HEK293 (cell line): ENCODE measurements around the gene MRNIP.

Experiments used
- CTCF ChIA-PET: fragments of 350-600 bp; formaldehyde crosslinking; extraction: SDS; loops from one replicate; lab custom pipeline; 2021; ENCODE audit warnings: antibody characterized with exemption; lab: Yijun Ruan, JAX
- POLR2A ChIA-PET: fragments of 300-600 bp; formaldehyde crosslinking; extraction: SDS; loops from one replicate; lab custom pipeline; 2020; ENCODE audit warnings: antibody characterized with exemption, inconsistent platforms; lab: Yijun Ruan, JAX
- H3K27ac ChIP-seq: fragments of 200-500 bp; sonication (Bioruptor generic); 2 replicates; pipeline ENCODE4 v1.5.1; 2014; ENCODE audit warnings: low read depth, low read length, control low read depth, inconsistent platforms; ENCODE audit errors: extremely low read depth
- H3K36me3 ChIP-seq, 2 experiments: fragments of 200-500 bp in 1 of 2; sonication (Bioruptor generic) in 1 of 2; 1 replicate in 1 of 2; 2 replicates in 1 of 2; pipeline ENCODE4 v1.5.1; 2014 to 2017; ENCODE audit warnings: inconsistent platforms in 2 of 2, low read length in 2 of 2; ENCODE audit not compliant: control insufficient read depth in 2 of 2, insufficient read depth in 1 of 2
- H3K4me1 ChIP-seq: fragments of 200-500 bp; sonication (Bioruptor generic); 2 replicates; pipeline ENCODE4 v1.5.1; 2014; ENCODE audit warnings: mild to moderate bottlenecking, low read length, inconsistent platforms; ENCODE audit not compliant: control insufficient read depth, insufficient read depth
- H3K4me3 ChIP-seq: 2 replicates; pipeline ENCODE4 v1.5.1; 2011; ENCODE audit warnings: low read depth, mild to moderate bottlenecking, control low read depth, low read length, moderate library complexity
- H3K9me3 ChIP-seq: fragments of 200-500 bp; sonication (Bioruptor generic); 2 replicates; pipeline ENCODE4 v1.5.1; 2014; ENCODE audit warnings: low read depth, low read length, inconsistent platforms; ENCODE audit not compliant: control insufficient read depth, insufficient read depth
- CTCF ChIP-seq: fragments of 450-650 bp; formaldehyde crosslinking; IDR thresholded peaks from 2 replicates; pipeline ENCODE4 v1.5.1; 2016; ENCODE audit warnings: missing biosample characterization, missing genetic modification characterization
- GLIS2 ChIP-seq: fragments of 450-650 bp; formaldehyde crosslinking; IDR thresholded peaks from 2 replicates; pipeline ENCODE4 v1.5.1; 2016; ENCODE audit warnings: missing biosample characterization, missing genetic modification characterization
- HOXD13 ChIP-seq: sonication (generic); formaldehyde crosslinking; IDR thresholded peaks from 2 replicates; pipeline ENCODE4 v1.8.0; 2022; ENCODE audit warnings: missing genetic modification reagents, borderline replicate concordance
- IKZF3 ChIP-seq: fragments of 450-650 bp; IDR thresholded peaks from 2 replicates; pipeline ENCODE4 v1.5.0; 2018; ENCODE audit warnings: missing biosample characterization, mild to moderate bottlenecking, missing genetic modification characterization, moderate library complexity
- OVOL3 ChIP-seq: fragments of 450-650 bp; formaldehyde crosslinking; IDR thresholded peaks from 2 replicates; pipeline ENCODE4 v1.5.1; 2016; ENCODE audit warnings: missing biosample characterization, missing genetic modification characterization
- PRDM10 ChIP-seq: fragments of 450-650 bp; formaldehyde crosslinking; IDR thresholded peaks from 2 replicates; pipeline ENCODE4 v1.5.1; 2016; ENCODE audit warnings: missing biosample characterization, missing genetic modification characterization
- SCRT1 ChIP-seq: fragments of 450-650 bp; formaldehyde crosslinking; IDR thresholded peaks from 2 replicates; pipeline ENCODE4 v1.5.1; 2016; ENCODE audit warnings: missing biosample characterization, missing genetic modification characterization, borderline replicate concordance
- ZBTB20 ChIP-seq: fragments of 450-650 bp; formaldehyde crosslinking; IDR thresholded peaks from 2 replicates; pipeline ENCODE4 v1.5.1; 2016; ENCODE audit warnings: missing biosample characterization, missing genetic modification characterization
- ZBTB6 ChIP-seq: fragments of 450-650 bp; formaldehyde crosslinking; IDR thresholded peaks from 2 replicates; pipeline ENCODE4 v1.5.1; 2017; ENCODE audit warnings: missing biosample characterization, missing genetic modification characterization
- ZNF112 ChIP-seq: fragments of 450-650 bp; formaldehyde crosslinking; IDR thresholded peaks from 2 replicates; pipeline ENCODE4 v1.5.0; 2017; ENCODE audit warnings: missing biosample characterization, missing genetic modification characterization
- ZNF202 ChIP-seq: fragments of 450-650 bp; formaldehyde crosslinking; IDR thresholded peaks from 2 replicates; pipeline ENCODE4 v1.5.1; 2016; ENCODE audit warnings: missing biosample characterization, missing genetic modification characterization, borderline replicate concordance
- ZNF292 ChIP-seq: fragments of 450-650 bp; formaldehyde crosslinking; IDR thresholded peaks from 2 replicates; pipeline ENCODE4 v1.5.1; 2016; ENCODE audit warnings: low read depth, missing biosample characterization, missing genetic modification characterization, borderline replicate concordance
- ZNF311 ChIP-seq: fragments of 450-650 bp; formaldehyde crosslinking; IDR thresholded peaks from 2 replicates; pipeline ENCODE4 v1.5.1; 2017; ENCODE audit warnings: missing biosample characterization, missing genetic modification characterization, borderline replicate concordance
- ZNF37A ChIP-seq: fragments of 450-650 bp; IDR thresholded peaks from 2 replicates; pipeline ENCODE4 v1.5.1; 2018; ENCODE audit warnings: missing biosample characterization, missing genetic modification characterization
- ZNF391 ChIP-seq: fragments of 450-650 bp; formaldehyde crosslinking; IDR thresholded peaks from 2 replicates; pipeline ENCODE4 v1.5.1; 2016; ENCODE audit warnings: low read depth, missing biosample characterization, missing genetic modification characterization, borderline replicate concordance
- ZNF423 ChIP-seq: fragments of 450-650 bp; formaldehyde crosslinking; IDR thresholded peaks from 2 replicates; pipeline ENCODE4 v1.5.1; 2016; ENCODE audit warnings: missing biosample characterization, missing genetic modification characterization
- ZNF513 ChIP-seq: fragments of 450-650 bp; IDR thresholded peaks from 2 replicates; pipeline ENCODE4 v1.5.1; 2018; ENCODE audit warnings: missing biosample characterization, missing genetic modification characterization
- ZNF558 ChIP-seq: fragments of 450-650 bp; formaldehyde crosslinking; IDR thresholded peaks from 2 replicates; pipeline ENCODE4 v1.5.1; 2016; ENCODE audit warnings: missing biosample characterization, missing genetic modification characterization
- ZNF571 ChIP-seq: fragments of 450-650 bp; formaldehyde crosslinking; IDR thresholded peaks from 2 replicates; pipeline ENCODE4 v1.5.0; 2017; ENCODE audit warnings: missing biosample characterization, missing genetic modification characterization
- ZNF701 ChIP-seq: fragments of 450-650 bp; formaldehyde crosslinking; IDR thresholded peaks from 2 replicates; pipeline ENCODE4 v1.5.1; 2016; ENCODE audit warnings: missing biosample characterization, missing genetic modification characterization
- ZNF747 ChIP-seq: fragments of 450-650 bp; formaldehyde crosslinking; IDR thresholded peaks from 2 replicates; pipeline ENCODE4 v1.5.1; 2016; ENCODE audit warnings: missing biosample characterization, missing genetic modification characterization
- ZNF768 ChIP-seq: fragments of 450-650 bp; formaldehyde crosslinking; IDR thresholded peaks from 2 replicates; pipeline ENCODE4 v1.5.1; 2018; ENCODE audit warnings: missing biosample characterization, mild to moderate bottlenecking, missing genetic modification characterization
- ZNF777 ChIP-seq: fragments of 450-650 bp; formaldehyde crosslinking; IDR thresholded peaks from 2 replicates; pipeline ENCODE4 v1.5.1; 2017; ENCODE audit warnings: missing biosample characterization, missing genetic modification characterization, borderline replicate concordance
- ZNF837 ChIP-seq: fragments of 450-650 bp; formaldehyde crosslinking; IDR thresholded peaks from 2 replicates; pipeline ENCODE4 v1.5.1; 2016; ENCODE audit warnings: missing biosample characterization, missing genetic modification characterization
- ZNF843 ChIP-seq: fragments of 450-650 bp; formaldehyde crosslinking; IDR thresholded peaks from 2 replicates; pipeline ENCODE4 v1.5.1; 2016; ENCODE audit warnings: missing biosample characterization, missing genetic modification characterization
- TF ChIP-seq, protein P1 (sequence below): fragments of 450-650 bp; formaldehyde crosslinking; optimal IDR thresholded peaks from 2 replicates; pipeline ENCODE3; 2016; ENCODE audit warnings: missing biosample characterization, mild to moderate bottlenecking, missing genetic modification characterization
- TF ChIP-seq, protein P2 (sequence below): fragments of 450-650 bp; formaldehyde crosslinking; IDR thresholded peaks from 2 replicates; pipeline ENCODE4 v1.5.1; 2016; ENCODE audit warnings: missing biosample characterization, missing genetic modification characterization

The MRNIP gene

DNA sequence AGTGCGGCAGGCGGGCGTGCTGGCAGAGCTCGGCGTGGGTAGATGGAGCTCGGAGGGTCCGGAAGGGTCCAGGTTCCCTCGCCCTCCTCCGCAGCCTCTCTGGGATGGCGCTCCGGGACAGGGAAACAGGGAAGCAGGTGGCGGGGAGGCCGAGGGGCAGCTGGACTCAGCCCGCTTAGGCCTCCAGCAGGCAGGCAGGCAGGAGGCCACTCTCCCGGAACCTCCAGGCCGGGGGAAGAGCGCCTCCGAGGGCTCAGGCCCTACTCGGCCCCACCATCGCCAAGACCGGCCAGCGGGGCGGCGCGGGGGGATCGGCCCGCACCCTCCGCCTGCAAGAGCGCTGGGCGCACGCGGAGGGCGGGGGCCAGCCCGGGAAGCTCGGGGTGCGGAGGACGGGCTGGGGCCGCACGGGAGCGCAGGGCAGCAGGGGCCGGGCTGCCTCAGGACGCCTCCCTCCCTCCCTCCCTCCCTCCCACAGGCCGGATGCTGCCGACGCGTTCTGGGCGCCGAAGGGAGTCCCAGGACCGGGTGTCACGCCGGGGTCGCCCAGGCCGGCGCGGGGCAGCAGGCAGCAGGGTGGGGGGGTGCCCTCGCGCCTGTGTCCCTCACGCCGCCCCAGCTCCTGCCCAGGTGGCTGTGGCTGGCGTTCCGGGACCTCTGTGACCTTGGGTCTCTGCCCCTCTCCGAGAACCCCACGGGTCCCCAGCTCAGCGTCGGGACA lies 52.9 kb downstream of the MRNIP start:
- ChIA-PET CTCF (interaction anchor here (0.6 to 0.8 kb wide), 2 partner anchors 13 to 22 kb away, joined by 3 read pairs; no protein-coding TSS in a partner anchor), POLR2A (interaction anchor here (0.9 to 2.1 kb wide), 6 partner anchors 9 to 182 kb away, joined by 3 to 9 read pairs (median 4); partner anchors contain the start of genes HNRNPH1 and SQSTM1)
- H3K36me3 ChIP-seq = peaks cover 0 to 24% of the 10 kb centered on the region in 2 experiments; a peak in 2 of 3 replicates
- H3K9me3 ChIP-seq = no peaks in the 10 kb centered on the region
- H3K27ac ChIP-seq = peak overlapping the region; percentile 89; the same call in 1 of the 2 replicates
- H3K4me1 ChIP-seq = peaks cover 22% of the 10 kb centered on the region
- H3K4me3 ChIP-seq = peak overlapping the region; percentile 76
- 0 out of 2 replicates have a peak, but pooled peaks have one; percentile 24 for TF ChIP-seq CTCF
- TF ChIP-seq ZNF292 (tag by site-specific recombination) = no peak
- TF ChIP-seq PRDM10 = 0 out of 2 replicates have a peak, but pooled peaks have one; percentile 26
- no peak for TF ChIP-seq ZNF202 (tag by site-specific recombination)
- TF ChIP-seq ZNF391 = no peak
- no peak for TF ChIP-seq ZNF747
- no peak for TF ChIP-seq ZNF843 (tag by site-specific recombination)
- peak; percentile 91 for TF ChIP-seq ZNF423 (tag by site-specific recombination)
- no peak for TF ChIP-seq ZNF571
- TF ChIP-seq ZNF37A (tag by site-specific recombination) = no peak
- TF ChIP-seq ZNF112 = no peak
- TF ChIP-seq SCRT1 (tag by site-specific recombination) = no peak
- TF ChIP-seq OVOL3 (tag by site-specific recombination) = no peak
- no peak for TF ChIP-seq HOXD13 (CRISPR knock-in tag)
- no peak for TF ChIP-seq ZNF558 (tag by site-specific recombination)
- no peak for TF ChIP-seq ZNF837 (tag by site-specific recombination)
- TF ChIP-seq ZBTB20 (tag by site-specific recombination) = peak; percentile 64
- TF ChIP-seq ZBTB6 (tag by site-specific recombination) = peak; percentile 53; the same call in 1 of the 2 replicates
- TF ChIP-seq ZNF311 = no peak
- TF ChIP-seq ZNF768 (tag by site-specific recombination) = no peak
- TF ChIP-seq ZNF701 (tag by site-specific recombination) = no peak
- TF ChIP-seq ZNF513 (tag by site-specific recombination) = no peak
- TF ChIP-seq, protein P1, sequence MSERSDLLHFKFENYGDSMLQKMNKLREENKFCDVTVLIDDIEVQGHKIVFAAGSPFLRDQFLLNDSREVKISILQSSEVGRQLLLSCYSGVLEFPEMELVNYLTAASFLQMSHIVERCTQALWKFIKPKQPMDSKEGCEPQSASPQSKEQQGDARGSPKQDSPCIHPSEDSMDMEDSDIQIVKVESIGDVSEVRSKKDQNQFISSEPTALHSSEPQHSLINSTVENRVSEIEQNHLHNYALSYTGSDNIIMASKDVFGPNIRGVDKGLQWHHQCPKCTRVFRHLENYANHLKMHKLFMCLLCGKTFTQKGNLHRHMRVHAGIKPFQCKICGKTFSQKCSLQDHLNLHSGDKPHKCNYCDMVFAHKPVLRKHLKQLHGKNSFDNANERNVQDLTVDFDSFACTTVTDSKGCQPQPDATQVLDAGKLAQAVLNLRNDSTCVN (tag by site-specific recombination) = peak; percentile 79
- TF ChIP-seq ZNF777 (tag by site-specific recombination) = no peak
- TF ChIP-seq GLIS2 (tag by site-specific recombination) = peak; percentile 68
- TF ChIP-seq, protein P2, sequence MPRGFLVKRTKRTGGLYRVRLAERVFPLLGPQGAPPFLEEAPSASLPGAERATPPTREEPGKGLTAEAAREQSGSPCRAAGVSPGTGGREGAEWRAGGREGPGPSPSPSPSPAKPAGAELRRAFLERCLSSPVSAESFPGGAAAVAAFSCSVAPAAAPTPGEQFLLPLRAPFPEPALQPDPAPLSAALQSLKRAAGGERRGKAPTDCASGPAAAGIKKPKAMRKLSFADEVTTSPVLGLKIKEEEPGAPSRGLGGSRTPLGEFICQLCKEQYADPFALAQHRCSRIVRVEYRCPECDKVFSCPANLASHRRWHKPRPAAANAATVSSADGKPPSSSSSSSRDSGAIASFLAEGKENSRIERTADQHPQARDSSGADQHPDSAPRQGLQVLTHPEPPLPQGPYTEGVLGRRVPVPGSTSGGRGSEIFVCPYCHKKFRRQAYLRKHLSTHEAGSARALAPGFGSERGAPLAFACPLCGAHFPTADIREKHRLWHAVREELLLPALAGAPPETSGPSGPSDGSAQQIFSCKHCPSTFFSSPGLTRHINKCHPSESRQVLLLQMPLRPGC = no peak
- peak; percentile 30 for TF ChIP-seq IKZF3 (tag by site-specific recombination)
